DMS 273 (cell line): ENCODE results near the gene SHISA4.

Source experiments
- DNase-seq: peaks from one replicate; lab custom pipeline; 2025; ENCODE audit not compliant: unreplicated experiment; lab: John Stamatoyannopoulos, UW

The SHISA4 gene

GRCh38 chr1:201881617-201882016 lies 7.1 kb upstream of the SHISA4 start:
- DNase-seq = no peak

- DNase-seq = no peak
These were observed 6.0 kb upstream of the SHISA4 start for GRCh38 chr1:201882665-201883132.

GRCh38 chr1:201883266-201883665 lies 5.4 kb upstream of the SHISA4 start:
- DNase-seq = no peak

- DNase-seq = no peak
These were observed 4.9 kb upstream of the SHISA4 start for GRCh38 chr1:201883786-201884185.

- peak; percentile 81 for DNase-seq
These were observed 4.3 kb upstream of the SHISA4 start for GRCh38 chr1:201884425-201884824.

GRCh38 chr1:201885531-201886075 lies 3.1 kb upstream of the SHISA4 start:
- DNase-seq = no peak

- no peak for DNase-seq
These were observed 2.4 kb upstream of the SHISA4 start for GRCh38 chr1:201886103-201886885.

- no peak for DNase-seq
These were observed 1.4 kb upstream of the SHISA4 start for GRCh38 chr1:201887116-201887866.

GRCh38 chr1:201889090-201889968 lies 631 bp downstream of the SHISA4 start:
- DNase-seq = no peak

- DNase-seq = no peak
These were observed 1.5 kb downstream of the SHISA4 start for GRCh38 chr1:201890223-201890622.

GRCh38 chr1:201890806-201891450 lies 2.2 kb downstream of the SHISA4 start:
- no peak for DNase-seq

GRCh38 chr1:201891451-201892045 lies 2.9 kb downstream of the SHISA4 start:
- DNase-seq = no peak

- no peak for DNase-seq
These were observed 3.5 kb downstream of the SHISA4 start for GRCh38 chr1:201892211-201892610.

GRCh38 chr1:201893431-201893830 lies 4.7 kb downstream of the SHISA4 start:
- no peak for DNase-seq

- no peak for DNase-seq
These were observed 5.8 kb downstream of the SHISA4 start for GRCh38 chr1:201894343-201895119.

GRCh38 chr1:201895120-201895665 lies 6.5 kb downstream of the SHISA4 start:
- DNase-seq = no peak

GRCh38 chr1:201895913-201896807 lies 7.5 kb downstream of the SHISA4 start:
- DNase-seq = peak; percentile 96

GRCh38 chr1:201896951-201897391 lies 8.3 kb downstream of the SHISA4 start:
- peak; percentile 65 for DNase-seq
